IMR-90 (cell line): ENCODE results near the gene TAF10. TPM values are rescaled to one million over a fixed set of nuclear protein-coding genes. Genes with fewer than 3 reads are reported as not detected.
A peak's percentile ranks its signal among the peaks of the same experiment; 100 is the strongest.

Source experiments
- CEBPB ChIP-seq: IDR thresholded peaks from 2 replicates; pipeline ENCODE4 v1.6.1; 2012; ENCODE audit warnings: low read depth, low read length, improper control_type of control experiment
- CHD1 ChIP-seq: IDR thresholded peaks from 2 replicates; pipeline ENCODE4 v1.6.1; 2012; ENCODE audit warnings: low read depth, low read length, improper control_type of control experiment
- MXI1 ChIP-seq: IDR thresholded peaks from 2 replicates; pipeline ENCODE4 v1.6.1; 2012; ENCODE audit warnings: low read depth, mild to moderate bottlenecking, low read length, moderate library complexity, borderline replicate concordance
- POLR2A ChIP-seq: IDR thresholded peaks from 2 replicates; pipeline ENCODE4 v1.6.1; 2012; ENCODE audit warnings: mild to moderate bottlenecking, low read depth, low read length
- SMC3 ChIP-seq: fragments of 150-350 bp; IDR thresholded peaks from 2 replicates; pipeline ENCODE4 v1.6.1; 2016; ENCODE audit warnings: low read depth, mild to moderate bottlenecking, antibody characterized with exemption, low read length, moderate library complexity
- polyA plus RNA-seq, 3 experiments: library from polyadenylated mRNA; depleted of rRNA; stranded (reverse); fragments of >200 nt; gene quantifications; 2 replicates each; pipeline ENCODE4 v1.2.3, GENCODE V29; 2012; ENCODE audit warnings: low replicate concordance in 1 of 3
- total RNA-seq: library from RNA; depleted of rRNA; stranded (reverse); fragments of >200 nt; gene quantifications from 2 replicates; pipeline ENCODE4 v1.2.3, GENCODE V29; 2012

The TAF10 gene
- total and polyA plus RNA-seq, 2 of the 4 experiments (the other 2 are of a cell fraction), result 18.6 to 132 TPM

- TF ChIP-seq CHD1 (no peak), SMC3 (peak; percentile 18; the same call in 1 of the 2 replicates), POLR2A (no peak; the same call in 1 of the 2 replicates), MXI1 (peak; percentile 71), CEBPB (no peak)
These were observed 6.3 kb upstream of the TAF10 start (continued) for GRCh38 chr11:6618117-6619003.
